Sigmoid colon (tissue), 3 donors: ENCODE results near the gene NAA35.

ENCODE experiments used
- POLR2A ChIP-seq, 2 donors: fragments of 450-650 bp; IDR thresholded peaks; one replicate each; pipeline ENCODE4 v1.6.1; 2016; ENCODE audit warnings: antibody characterized with exemption in 2 of 2, mild to moderate bottlenecking in 2 of 2, moderate library complexity in 2 of 2
- TF ChIP-seq, protein P1 (sequence below), 4 experiments: fragments of 450-650 bp in 3 of 4; fragments of 200-600 bp in 1 of 4; IDR thresholded peaks; one replicate each; pipeline ENCODE4 v1.5.1; 2016 to 2019; ENCODE audit warnings: antibody characterized with exemption in 4 of 4, mild to moderate bottlenecking in 3 of 4, moderate library complexity in 2 of 4

- TF ChIP-seq, protein P1, sequence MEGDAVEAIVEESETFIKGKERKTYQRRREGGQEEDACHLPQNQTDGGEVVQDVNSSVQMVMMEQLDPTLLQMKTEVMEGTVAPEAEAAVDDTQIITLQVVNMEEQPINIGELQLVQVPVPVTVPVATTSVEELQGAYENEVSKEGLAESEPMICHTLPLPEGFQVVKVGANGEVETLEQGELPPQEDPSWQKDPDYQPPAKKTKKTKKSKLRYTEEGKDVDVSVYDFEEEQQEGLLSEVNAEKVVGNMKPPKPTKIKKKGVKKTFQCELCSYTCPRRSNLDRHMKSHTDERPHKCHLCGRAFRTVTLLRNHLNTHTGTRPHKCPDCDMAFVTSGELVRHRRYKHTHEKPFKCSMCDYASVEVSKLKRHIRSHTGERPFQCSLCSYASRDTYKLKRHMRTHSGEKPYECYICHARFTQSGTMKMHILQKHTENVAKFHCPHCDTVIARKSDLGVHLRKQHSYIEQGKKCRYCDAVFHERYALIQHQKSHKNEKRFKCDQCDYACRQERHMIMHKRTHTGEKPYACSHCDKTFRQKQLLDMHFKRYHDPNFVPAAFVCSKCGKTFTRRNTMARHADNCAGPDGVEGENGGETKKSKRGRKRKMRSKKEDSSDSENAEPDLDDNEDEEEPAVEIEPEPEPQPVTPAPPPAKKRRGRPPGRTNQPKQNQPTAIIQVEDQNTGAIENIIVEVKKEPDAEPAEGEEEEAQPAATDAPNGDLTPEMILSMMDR (IDR thresholded peaks at IDR 0.05) = no peak
- TF ChIP-seq POLR2A (IDR thresholded peaks at IDR 0.05) = no peak
These were observed 48.5 kb upstream of the NAA35 start for GRCh38 chr9:85892401-85892800.
